ENCODE results near the gene DDX27. TPM values are rescaled to one million over a fixed set of nuclear protein-coding genes. Genes with fewer than 3 reads are reported as not detected.

Gene DDX27, protein sequence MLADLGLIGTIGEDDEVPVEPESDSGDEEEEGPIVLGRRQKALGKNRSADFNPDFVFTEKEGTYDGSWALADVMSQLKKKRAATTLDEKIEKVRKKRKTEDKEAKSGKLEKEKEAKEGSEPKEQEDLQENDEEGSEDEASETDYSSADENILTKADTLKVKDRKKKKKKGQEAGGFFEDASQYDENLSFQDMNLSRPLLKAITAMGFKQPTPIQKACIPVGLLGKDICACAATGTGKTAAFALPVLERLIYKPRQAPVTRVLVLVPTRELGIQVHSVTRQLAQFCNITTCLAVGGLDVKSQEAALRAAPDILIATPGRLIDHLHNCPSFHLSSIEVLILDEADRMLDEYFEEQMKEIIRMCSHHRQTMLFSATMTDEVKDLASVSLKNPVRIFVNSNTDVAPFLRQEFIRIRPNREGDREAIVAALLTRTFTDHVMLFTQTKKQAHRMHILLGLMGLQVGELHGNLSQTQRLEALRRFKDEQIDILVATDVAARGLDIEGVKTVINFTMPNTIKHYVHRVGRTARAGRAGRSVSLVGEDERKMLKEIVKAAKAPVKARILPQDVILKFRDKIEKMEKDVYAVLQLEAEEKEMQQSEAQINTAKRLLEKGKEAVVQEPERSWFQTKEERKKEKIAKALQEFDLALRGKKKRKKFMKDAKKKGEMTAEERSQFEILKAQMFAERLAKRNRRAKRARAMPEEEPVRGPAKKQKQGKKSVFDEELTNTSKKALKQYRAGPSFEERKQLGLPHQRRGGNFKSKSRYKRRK
- 10 to 100 TPM; 22.3 to 32.5 (median 29.8) TPM for total RNA-seq

DNA sequence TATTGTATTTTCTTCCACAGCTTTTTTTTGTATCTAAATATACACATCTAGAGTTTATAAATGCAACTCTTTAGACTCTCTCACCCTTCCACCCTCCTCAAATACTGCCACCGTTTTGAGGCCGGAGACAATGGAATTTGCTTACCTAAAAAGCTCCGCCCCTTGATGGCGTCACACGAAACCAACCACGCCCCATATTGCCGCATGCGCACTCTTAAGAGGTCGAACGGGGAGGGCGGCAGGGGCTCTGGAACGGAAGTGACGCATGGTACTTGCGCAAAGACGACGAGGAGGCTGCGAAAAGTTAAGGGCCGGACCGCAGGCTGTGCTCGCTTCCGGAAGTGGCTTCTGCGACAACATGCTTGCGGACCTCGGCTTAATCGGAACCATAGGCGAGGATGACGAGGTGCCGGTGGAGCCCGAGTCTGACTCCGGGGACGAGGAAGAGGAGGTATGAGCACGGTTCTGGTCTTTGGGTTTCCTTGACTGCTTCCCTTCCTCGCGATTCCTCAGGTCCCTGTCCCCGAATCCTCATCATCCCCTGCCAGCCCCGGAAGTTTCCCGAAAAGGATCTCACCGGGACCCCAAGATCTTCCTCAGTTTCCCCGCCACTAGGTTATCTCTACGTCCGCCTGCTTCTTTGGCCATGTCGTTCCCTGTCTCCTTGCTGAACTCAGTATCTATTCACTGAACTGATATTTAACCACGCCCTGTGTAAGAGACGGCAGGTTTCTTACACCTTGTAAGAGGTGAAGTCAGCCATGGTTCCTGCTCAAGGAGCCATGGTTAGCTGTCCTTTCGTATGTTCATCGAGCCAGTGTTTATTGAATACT is at the start of gene DDX27:
Gene DDX27 (plus strand): TSS at position 326 of the 833 bp plus-strand sequence. CDS start 33 bp downstream, at position 359.
- Histone ChIP-seq H3K9me3 (no peaks in the 10 kb centered on the region), H3K27ac (peak within 1 kb of the TSS; percentile 81 to 91 (median 87)), H3K4me1 (peaks cover 0 to 29% (median 10%) of the 10 kb centered on the region in 3 donors), H3K4me3 (peak within 1 kb of the TSS; percentile 64 to 94), H3K36me3 (peaks cover 0 to 34% of the 10 kb centered on the region in 2 donors), H3K27me3 (no peaks in the 10 kb centered on the region)
- peak; percentile 99 for ATAC-seq
- no peak for TF ChIP-seq EP300 (IDR thresholded peaks at IDR 0.05)
- peak in 1 of 4 experiments; percentile 5 for TF ChIP-seq CTCF (IDR thresholded peaks at IDR 0.05)
- TF ChIP-seq POLR2AphosphoS5 (IDR thresholded peaks at IDR 0.05) = peak; percentile 95
- TF ChIP-seq POLR2A (IDR thresholded peaks at IDR 0.05) = peak; percentile 75 to 84
- whole genome bisulfite sequencing, 2 donors (ENCODE audit: low coverage in 1 of 2) = 0 to 1% methylated on average over 26 to 44 of the region's 46 CpGs

DNA sequence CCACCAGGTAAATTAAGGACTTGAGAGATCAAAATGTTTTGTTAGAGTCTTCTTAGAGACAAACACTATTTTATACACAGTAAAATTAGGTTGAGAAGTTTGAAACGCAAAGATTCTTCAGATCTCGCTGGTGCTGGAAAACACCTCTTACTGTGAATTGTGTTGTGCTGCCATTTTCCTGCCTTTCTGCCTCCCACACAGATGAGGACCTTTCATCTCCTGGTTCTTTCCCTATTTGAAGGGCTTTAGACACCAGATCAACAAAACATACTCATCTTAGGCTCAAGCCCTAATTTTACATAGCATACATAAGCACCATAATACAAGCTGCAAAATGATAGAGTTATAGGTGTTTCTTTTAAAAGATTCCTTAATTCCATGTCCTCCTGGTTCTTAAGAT is 49.7 kb upstream of the DDX27 start:
- no peak for TF ChIP-seq EP300 (IDR thresholded peaks at IDR 0.05)
- no peak for TF ChIP-seq POLR2AphosphoS5 (IDR thresholded peaks at IDR 0.05)
- no peak for TF ChIP-seq CTCF (IDR thresholded peaks at IDR 0.05)
- TF ChIP-seq POLR2A (IDR thresholded peaks at IDR 0.05) = no peak
- H3K27me3 ChIP-seq = no peaks in the 10 kb centered on the region
- no peak for ATAC-seq
- no peak overlapping the region for H3K27ac ChIP-seq
- H3K4me1 ChIP-seq = peaks cover 4 to 59% (median 10%) of the 10 kb centered on the region in 3 donors
- peaks cover 0 to 20% of the 10 kb centered on the region in 2 donors for H3K36me3 ChIP-seq
- H3K9me3 ChIP-seq = no peaks in the 10 kb centered on the region
- H3K4me3 ChIP-seq = no peak overlapping the region
- 53 to 60% methylated on average over 2 of the region's 2 CpGs for WGBS, 2 donors (ENCODE audit: low coverage in 1 of 2)

DNA sequence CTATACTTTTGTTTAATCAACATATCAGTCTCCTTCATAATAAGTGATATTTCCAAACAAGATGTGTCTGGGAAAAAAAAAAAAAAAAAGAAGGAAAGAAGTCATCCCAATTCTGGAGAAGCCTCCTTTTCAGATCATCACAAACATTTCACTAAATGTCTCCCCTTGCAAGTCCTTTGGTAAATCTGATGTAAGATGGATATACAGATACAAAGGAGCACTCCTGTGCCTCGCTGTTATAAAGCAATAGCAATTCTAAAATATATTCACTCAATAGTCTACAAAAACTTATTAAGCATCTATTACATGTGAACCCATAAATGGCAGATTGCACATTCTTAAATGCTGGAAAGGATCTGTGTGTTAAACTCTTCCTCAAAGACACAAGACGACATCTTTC is 48.5 kb upstream of the DDX27 start:
- ATAC-seq = no peak
- H3K27me3 ChIP-seq = no peaks in the 10 kb centered on the region
- no peaks in the 10 kb centered on the region for H3K9me3 ChIP-seq
- H3K4me1 ChIP-seq = peaks cover 4 to 59% (median 10%) of the 10 kb centered on the region in 3 donors
- TF ChIP-seq POLR2A (IDR thresholded peaks at IDR 0.05) (no peak), EP300 (IDR thresholded peaks at IDR 0.05) (no peak), CTCF (IDR thresholded peaks at IDR 0.05) (no peak), POLR2AphosphoS5 (IDR thresholded peaks at IDR 0.05) (no peak)
- H3K4me3 ChIP-seq = no peak overlapping the region
- H3K36me3 ChIP-seq = peaks cover 0 to 12% of the 10 kb centered on the region in 2 donors
- no peak overlapping the region for H3K27ac ChIP-seq
- WGBS, 2 donors (ENCODE audit: low coverage in 1 of 2) = 81 to 100% methylated on average over 2 of the region's 2 CpGs

- Histone ChIP-seq H3K27ac (no peak overlapping the region), H3K4me1 (peaks cover 4 to 50% (median 10%) of the 10 kb centered on the region in 3 donors), H3K36me3 (peaks cover 0 to 11% of the 10 kb centered on the region in 2 donors), H3K27me3 (no peaks in the 10 kb centered on the region), H3K4me3 (no peak overlapping the region), H3K9me3 (no peaks in the 10 kb centered on the region)
- TF ChIP-seq POLR2A (IDR thresholded peaks at IDR 0.05) (no peak), CTCF (IDR thresholded peaks at IDR 0.05) (no peak), EP300 (IDR thresholded peaks at IDR 0.05) (no peak), POLR2AphosphoS5 (IDR thresholded peaks at IDR 0.05) (no peak)
- ATAC-seq = no peak
These were observed 47.3 kb upstream of the DDX27 start for GRCh38 chr20:49171909-49172308.

Measured in gastroesophageal sphincter (tissue), 4 donors.